ENCODE data around the gene ATP2B2.

Gene ATP2B2

DNA sequence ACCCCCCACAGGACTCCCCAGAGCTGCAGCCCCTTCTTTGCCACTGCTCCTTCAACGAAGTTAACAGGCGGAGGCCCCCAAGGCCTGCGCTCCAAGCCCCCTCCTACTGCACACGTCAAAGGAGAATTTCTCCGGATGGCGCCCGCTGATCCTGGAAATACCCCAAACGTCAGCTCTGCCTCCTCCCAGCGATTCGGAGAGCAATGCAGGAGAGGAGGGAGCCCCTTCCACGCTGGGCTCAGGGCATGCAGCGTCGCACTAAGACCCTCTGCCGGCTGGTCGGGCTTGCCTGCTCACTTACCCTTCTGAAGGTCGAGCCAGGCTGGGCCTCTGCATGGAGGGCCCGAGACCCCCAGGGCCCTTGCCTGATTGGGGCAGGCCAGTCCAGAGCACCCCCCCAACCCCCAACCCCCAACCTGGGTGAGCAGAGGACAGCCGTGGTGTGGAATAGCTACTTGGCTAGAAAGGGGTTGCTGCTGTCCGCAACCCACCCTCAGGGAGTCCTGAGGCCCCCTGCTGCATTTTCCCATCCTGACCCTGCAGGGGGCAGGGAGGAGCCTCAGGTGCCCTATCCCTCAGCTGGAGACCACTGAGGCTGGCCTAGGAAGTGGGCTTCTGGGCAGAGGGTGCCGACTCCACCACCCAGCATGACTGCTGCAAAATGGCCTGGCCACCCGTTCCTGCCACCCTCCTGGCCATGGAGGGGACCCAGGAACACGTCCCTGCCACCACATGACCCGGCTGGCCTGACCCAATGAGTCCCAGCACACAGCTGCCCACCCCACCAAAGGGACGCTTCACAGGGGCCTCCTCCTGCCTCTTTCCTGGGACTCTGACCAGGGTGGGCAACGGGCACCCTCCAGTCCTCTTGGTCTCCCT lies 976 bp downstream of the ATP2B2 start:
- 80 to 82% methylated on average over 25 of the region's 25 CpGs for WGBS, 2 experiments
- Histone ChIP-seq H3K4me3 (ENCODE audit: insufficient read depth, low read depth, low read length) (no peak overlapping the region), H3K27ac (ENCODE audit: insufficient read depth, low read depth, low read length, poor library complexity, severe bottlenecking) (no peak overlapping the region), H3K9me3 (ENCODE audit: control insufficient read depth, low read length) (no peaks in the 10 kb centered on the region), H3K4me1 (ENCODE audit: control insufficient read depth, insufficient read depth, low read length) (peaks cover 15% of the 10 kb centered on the region), H3K36me3 (ENCODE audit: control insufficient read depth, insufficient read depth, low read length) (no peaks in the 10 kb centered on the region), H3K27me3 (ENCODE audit: control insufficient read depth, insufficient read depth, low read length, poor library complexity, severe bottlenecking) (peaks cover 17% of the 10 kb centered on the region)

DNA sequence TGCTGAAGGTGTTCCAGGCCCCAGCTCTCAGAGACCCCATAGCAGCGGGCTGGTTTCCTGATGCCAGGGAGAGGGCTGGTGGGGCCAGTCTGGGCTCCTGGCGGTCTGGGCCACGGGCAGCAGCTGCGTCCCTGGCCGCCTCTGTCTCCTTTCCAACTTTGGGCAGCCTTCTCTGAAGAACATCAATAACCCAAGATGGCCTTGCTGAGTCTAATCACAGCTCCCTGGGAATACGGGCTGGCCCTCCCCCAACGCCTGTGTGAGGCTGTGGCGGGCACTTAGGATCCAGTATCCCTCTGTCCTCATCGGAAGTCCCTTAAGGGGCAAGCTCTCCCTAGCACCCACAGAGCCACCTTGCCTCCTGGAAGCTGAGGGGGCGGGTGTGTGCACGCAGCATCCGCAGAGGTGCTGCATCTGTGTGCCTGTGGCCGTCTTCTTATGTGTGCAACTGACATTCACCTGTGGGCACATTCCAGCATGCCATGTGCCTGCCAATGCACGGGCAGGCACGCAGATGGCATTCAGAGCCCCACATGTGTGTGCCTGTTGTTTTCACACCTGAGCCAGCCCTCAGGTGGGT lies 2.1 kb downstream of the ATP2B2 start:
- WGBS, 2 experiments, result 91% methylated on average over 15 of the region's 15 CpGs
- Histone ChIP-seq H3K36me3 (ENCODE audit: control insufficient read depth, insufficient read depth, low read length) (no peaks in the 10 kb centered on the region), H3K4me3 (ENCODE audit: insufficient read depth, low read depth, low read length) (no peak overlapping the region), H3K27me3 (ENCODE audit: control insufficient read depth, insufficient read depth, low read length, poor library complexity, severe bottlenecking) (peaks cover 17% of the 10 kb centered on the region), H3K4me1 (ENCODE audit: control insufficient read depth, insufficient read depth, low read length) (peaks cover 15% of the 10 kb centered on the region), H3K27ac (ENCODE audit: insufficient read depth, low read depth, low read length, poor library complexity, severe bottlenecking) (no peak overlapping the region), H3K9me3 (ENCODE audit: control insufficient read depth, low read length) (no peaks in the 10 kb centered on the region)

DNA sequence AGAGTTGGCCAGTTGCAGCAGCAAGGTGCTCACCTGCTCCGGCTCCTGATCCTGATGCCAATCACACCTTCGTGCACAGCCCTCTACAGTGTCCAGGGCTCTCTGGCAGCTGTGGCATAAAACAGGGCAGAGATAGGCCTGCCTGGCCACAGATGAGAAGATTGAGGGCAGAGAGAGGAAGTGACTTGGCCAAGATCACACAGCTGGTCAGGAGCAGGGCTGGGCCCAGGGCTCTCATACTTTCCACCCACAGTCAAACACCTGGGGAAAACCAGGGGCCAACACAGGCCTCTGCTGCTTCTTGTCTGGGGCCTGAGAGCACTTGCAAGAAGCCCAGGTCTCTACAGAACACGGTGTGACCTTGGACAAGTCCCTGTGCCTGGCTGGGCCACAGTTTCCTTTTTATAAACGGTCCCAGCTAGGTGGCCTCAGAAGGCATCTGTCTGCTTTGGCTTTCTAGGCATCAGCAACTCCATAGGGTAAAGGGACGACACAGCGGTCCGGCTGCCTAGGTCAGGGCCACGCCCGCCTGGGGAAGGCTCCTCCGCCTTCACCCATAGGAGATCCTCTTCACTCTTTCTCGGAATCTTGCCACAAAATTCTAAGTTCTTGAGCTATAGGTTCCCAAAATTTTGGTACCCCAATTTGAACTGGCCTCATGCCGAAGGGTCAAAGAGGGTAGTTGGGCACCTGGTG lies 3.1 kb downstream of the ATP2B2 start:
- no peaks in the 10 kb centered on the region for H3K36me3 ChIP-seq (ENCODE audit: control insufficient read depth, insufficient read depth, low read length)
- no peaks in the 10 kb centered on the region for H3K9me3 ChIP-seq (ENCODE audit: control insufficient read depth, low read length)
- peaks cover 17% of the 10 kb centered on the region for H3K27me3 ChIP-seq (ENCODE audit: control insufficient read depth, insufficient read depth, low read length, poor library complexity, severe bottlenecking)
- 88 to 91% methylated on average over 12 of the region's 12 CpGs for WGBS, 2 experiments
- H3K4me3 ChIP-seq (ENCODE audit: insufficient read depth, low read depth, low read length), result no peak overlapping the region
- peaks cover 15% of the 10 kb centered on the region for H3K4me1 ChIP-seq (ENCODE audit: control insufficient read depth, insufficient read depth, low read length)
- no peak overlapping the region for H3K27ac ChIP-seq (ENCODE audit: insufficient read depth, low read depth, low read length, poor library complexity, severe bottlenecking)

- H3K36me3 ChIP-seq (ENCODE audit: control insufficient read depth, insufficient read depth, low read length), result no peaks in the 10 kb centered on the region
- no peaks in the 10 kb centered on the region for H3K9me3 ChIP-seq (ENCODE audit: control insufficient read depth, low read length)
- no peak overlapping the region for H3K4me3 ChIP-seq (ENCODE audit: insufficient read depth, low read depth, low read length)
- 82% methylated on average over 3 of the region's 3 CpGs for WGBS, 2 experiments
- peaks cover 17% of the 10 kb centered on the region for H3K27me3 ChIP-seq (ENCODE audit: control insufficient read depth, insufficient read depth, low read length, poor library complexity, severe bottlenecking)
- H3K27ac ChIP-seq (ENCODE audit: insufficient read depth, low read depth, low read length, poor library complexity, severe bottlenecking), result no peak overlapping the region
- H3K4me1 ChIP-seq (ENCODE audit: control insufficient read depth, insufficient read depth, low read length), result peaks cover 15% of the 10 kb centered on the region
Measured at GRCh38 chr3:10501664-10502052, 3.7 kb downstream of the ATP2B2 start.

DNA sequence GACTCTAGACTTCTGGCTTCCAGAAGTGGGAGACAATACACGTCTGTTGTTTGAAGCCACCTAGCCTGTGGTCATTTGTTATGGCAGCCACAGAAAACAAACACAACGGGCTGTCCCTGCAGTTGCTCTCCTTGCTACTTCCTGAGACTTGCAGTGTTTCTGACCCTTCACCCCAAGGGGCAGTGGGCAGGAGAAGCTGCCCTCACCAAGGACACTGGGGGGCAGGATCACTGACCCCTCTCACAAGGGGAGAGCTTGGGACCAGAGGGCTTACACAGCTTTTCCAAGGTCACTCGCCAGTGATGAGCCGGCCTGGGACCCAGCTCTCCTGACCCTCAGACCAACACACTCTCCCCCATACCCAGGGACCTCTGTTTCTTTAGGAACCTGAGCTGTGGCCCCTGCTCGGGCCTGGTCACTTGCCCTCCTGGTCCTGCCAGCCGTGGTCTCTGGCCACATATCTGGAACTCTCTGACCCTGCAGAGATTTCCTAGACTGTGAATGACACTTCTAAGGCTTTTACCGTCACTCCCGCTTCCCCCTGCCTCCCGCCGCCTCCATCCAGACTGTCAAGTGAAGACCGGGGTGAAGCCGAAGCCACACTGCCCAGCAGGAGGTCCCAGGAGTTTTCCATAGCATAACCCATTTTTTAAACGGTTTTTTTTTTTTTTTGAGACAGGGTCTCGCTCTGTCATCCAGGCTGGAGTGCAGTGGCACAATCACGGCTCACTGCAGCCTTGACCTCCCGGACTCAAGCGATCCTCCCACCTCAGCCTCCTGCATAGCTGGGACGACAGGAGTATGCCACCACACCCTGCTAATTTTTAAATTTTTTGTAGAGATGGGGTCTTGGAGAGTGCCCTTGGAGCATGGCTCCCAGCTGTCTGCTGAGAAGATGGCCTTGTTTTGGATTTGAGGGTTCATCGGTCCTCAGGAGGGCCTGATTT lies 4.4 kb downstream of the ATP2B2 start:
- Histone ChIP-seq H3K4me1 (ENCODE audit: control insufficient read depth, insufficient read depth, low read length) (peaks cover 10% of the 10 kb centered on the region), H3K27ac (ENCODE audit: insufficient read depth, low read depth, low read length, poor library complexity, severe bottlenecking) (no peak overlapping the region), H3K4me3 (ENCODE audit: insufficient read depth, low read depth, low read length) (no peak overlapping the region), H3K27me3 (ENCODE audit: control insufficient read depth, insufficient read depth, low read length, poor library complexity, severe bottlenecking) (peaks cover 14% of the 10 kb centered on the region), H3K36me3 (ENCODE audit: control insufficient read depth, insufficient read depth, low read length) (no peaks in the 10 kb centered on the region), H3K9me3 (ENCODE audit: control insufficient read depth, low read length) (no peaks in the 10 kb centered on the region)
- 86 to 89% methylated on average over 19 of the region's 19 CpGs for whole genome bisulfite sequencing, 2 experiments

- 93 to 95% methylated on average over 11 of the region's 11 CpGs for WGBS, 2 experiments
- H3K27me3 ChIP-seq (ENCODE audit: control insufficient read depth, insufficient read depth, low read length, poor library complexity, severe bottlenecking), result no peaks in the 10 kb centered on the region
Measured at GRCh38 chr3:10498271-10498670, 7.1 kb downstream of the ATP2B2 start.

DNA sequence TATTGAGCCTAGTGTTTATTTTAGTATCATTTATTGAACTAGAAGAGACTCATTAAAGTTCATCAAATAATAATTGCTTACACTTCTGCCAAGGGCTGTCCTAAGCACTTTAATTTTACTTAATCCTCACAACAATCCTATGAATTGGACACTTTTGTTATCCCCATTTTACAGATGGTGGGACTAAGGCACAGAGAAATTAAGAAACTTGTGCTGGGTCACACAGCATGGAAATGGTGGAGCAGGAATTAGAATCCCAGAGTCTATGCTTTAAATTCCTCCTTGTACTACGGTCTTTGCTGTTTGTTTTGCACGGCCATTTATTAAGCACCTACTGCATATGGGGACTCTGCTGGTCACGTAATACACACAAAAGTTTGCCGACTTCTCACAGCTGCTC lies 7.9 kb downstream of the ATP2B2 start:
- Histone ChIP-seq H3K27ac (ENCODE audit: insufficient read depth, low read depth, low read length, poor library complexity, severe bottlenecking) (no peak overlapping the region), H3K4me1 (ENCODE audit: control insufficient read depth, insufficient read depth, low read length) (no peaks in the 10 kb centered on the region), H3K36me3 (ENCODE audit: control insufficient read depth, insufficient read depth, low read length) (no peaks in the 10 kb centered on the region), H3K9me3 (ENCODE audit: control insufficient read depth, low read length) (no peaks in the 10 kb centered on the region), H3K4me3 (ENCODE audit: insufficient read depth, low read depth, low read length) (no peak overlapping the region), H3K27me3 (ENCODE audit: control insufficient read depth, insufficient read depth, low read length, poor library complexity, severe bottlenecking) (no peaks in the 10 kb centered on the region)
- WGBS, 2 experiments, result 80 to 83% methylated on average over 4 of the region's 4 CpGs

More at GRCh38 chr3:10498271-10498670, 7.1 kb downstream of the ATP2B2 start:
- Histone ChIP-seq H3K9me3 (ENCODE audit: control insufficient read depth, low read length) (no peaks in the 10 kb centered on the region), H3K27ac (ENCODE audit: insufficient read depth, low read depth, low read length, poor library complexity, severe bottlenecking) (no peak overlapping the region), H3K36me3 (ENCODE audit: control insufficient read depth, insufficient read depth, low read length) (no peaks in the 10 kb centered on the region), H3K4me3 (ENCODE audit: insufficient read depth, low read depth, low read length) (no peak overlapping the region), H3K4me1 (ENCODE audit: control insufficient read depth, insufficient read depth, low read length) (no peaks in the 10 kb centered on the region)

- Histone ChIP-seq H3K4me3 (ENCODE audit: insufficient read depth, low read depth, low read length) (no peak overlapping the region), H3K9me3 (ENCODE audit: control insufficient read depth, low read length) (no peaks in the 10 kb centered on the region)
- 83 to 85% methylated on average over 11 of the region's 11 CpGs for WGBS, 2 experiments
Measured at GRCh38 chr3:10496121-10496863, 9.1 kb downstream of the ATP2B2 start.

GRCh38 chr3:10495614-10496013 lies 9.8 kb downstream of the ATP2B2 start:
- 74 to 76% methylated on average over 5 of the region's 5 CpGs for WGBS, 2 experiments
- no peaks in the 10 kb centered on the region for H3K27me3 ChIP-seq (ENCODE audit: control insufficient read depth, insufficient read depth, low read length, poor library complexity, severe bottlenecking)
- no peak overlapping the region for H3K27ac ChIP-seq (ENCODE audit: insufficient read depth, low read depth, low read length, poor library complexity, severe bottlenecking)
- H3K4me1 ChIP-seq (ENCODE audit: control insufficient read depth, insufficient read depth, low read length), result no peaks in the 10 kb centered on the region
- H3K9me3 ChIP-seq (ENCODE audit: control insufficient read depth, low read length), result no peaks in the 10 kb centered on the region
- H3K4me3 ChIP-seq (ENCODE audit: insufficient read depth, low read depth, low read length), result no peak overlapping the region
- no peaks in the 10 kb centered on the region for H3K36me3 ChIP-seq (ENCODE audit: control insufficient read depth, insufficient read depth, low read length)

More at GRCh38 chr3:10496121-10496863, 9.1 kb downstream of the ATP2B2 start:
- no peaks in the 10 kb centered on the region for H3K4me1 ChIP-seq (ENCODE audit: control insufficient read depth, insufficient read depth, low read length)
- no peaks in the 10 kb centered on the region for H3K27me3 ChIP-seq (ENCODE audit: control insufficient read depth, insufficient read depth, low read length, poor library complexity, severe bottlenecking)
- no peak overlapping the region for H3K27ac ChIP-seq (ENCODE audit: insufficient read depth, low read depth, low read length, poor library complexity, severe bottlenecking)
- no peaks in the 10 kb centered on the region for H3K36me3 ChIP-seq (ENCODE audit: control insufficient read depth, insufficient read depth, low read length)

Measured in ectodermal cell (in vitro differentiated cells).